Measurements from ENCODE around the gene IFITM10. TPM values are rescaled to one million over a fixed set of nuclear protein-coding genes. Genes with fewer than 3 reads are reported as not detected.

The IFITM10 gene
- total and polyA plus RNA-seq, 10 of the 15 experiments (the other 5 are each of a cell fraction or from before 2014, with no cell fraction given) = 0.04 to 0.27 TPM; not detected in 8

- no peak for ATAC-seq
- Histone ChIP-seq H3K4me2 (ENCODE audit: control insufficient read depth, insufficient read depth) (no peak within 1 kb of the TSS), H2AFZ (ENCODE audit: control insufficient read depth, low read depth, low read length) (no peak within 1 kb of the TSS), H3K79me2 (ENCODE audit: control insufficient read depth, insufficient read depth, low read length) (no peaks in the 10 kb centered on the region), H3K9me3 (replicated peaks; ENCODE audit: control insufficient read depth, insufficient read depth, low read length) (no peaks in the 10 kb centered on the region), H4K20me1 (ENCODE audit: control insufficient read depth, insufficient read depth) (no peaks in the 10 kb centered on the region; the same call in 1 of the 2 replicates), H3K9ac (ENCODE audit: control insufficient read depth, insufficient read depth, low read length) (no peak within 1 kb of the TSS), H3K27ac (ENCODE audit: control insufficient read depth, insufficient read depth) (no peak within 1 kb of the TSS), H3K4me1 (ENCODE audit: control insufficient read depth, insufficient read depth, low read length) (no peaks in the 10 kb centered on the region), H3K27me3 (replicated peaks in 1 of 2; ENCODE audit: control insufficient read depth in 2 of 2, insufficient read depth in 2 of 2, low read length in 1 of 2) (no peaks in the 10 kb centered on the region), H3K4me3 (no peak within 1 kb of the TSS), H3K36me3 (ENCODE audit: control insufficient read depth in 2 of 2, insufficient read depth in 2 of 2, low read length in 1 of 2) (no peaks in the 10 kb centered on the region)
- RAD21 ChIA-PET (ENCODE audit: unreplicated experiment) = interaction anchor here (1.8 kb wide), 1 partner anchor 136 kb away, joined by 6 read pairs; no protein-coding TSS in a partner anchor
- CTCF ChIA-PET = interaction anchor here (1.0 to 2.2 kb wide), 2 partner anchors 11 to 136 kb away, joined by 3 to 6 read pairs; no protein-coding TSS in a partner anchor
- BruUV-seq (replicated peaks) = no TSS peak
- WGBS (ENCODE audit: insufficient coverage, insufficient replicate concordance, low lambda C conversion rate, missing lambda C conversion rate) = 14% methylated on average over 11 of the region's 11 CpGs
- intact Hi-C loops (cut with micrococcal nuclease; ENCODE audit: unreplicated experiment) (no loop called here), in situ Hi-C loops (cut with MboI) (loop anchor here (5.0 kb wide), 2 partner anchors 125 to 455 kb away; no protein-coding TSS in a partner anchor)
- DNase-seq (ENCODE audit: low read depth, low spot score) = no peak
- no peak for FAIRE-seq
- SMC1A ChIA-PET (ENCODE audit: uncharacterized antibody, unreplicated experiment) = no interaction called here
- POLR2A ChIA-PET = no interaction called here
- TF ChIP-seq CEBPB (IDR thresholded peaks at IDR 0.05; ENCODE audit: borderline replicate concordance in 1 of 2, low read depth in 2 of 2, low read length in 2 of 2) (no peak), NFYA (IDR thresholded peaks at IDR 0.05; ENCODE audit: borderline replicate concordance, low read depth, low read length) (no peak), E2F8 (IDR thresholded peaks at IDR 0.05; ENCODE audit: low read depth, partially characterized antibody) (no peak), MEF2A (IDR thresholded peaks at IDR 0.05; ENCODE audit: insufficient read depth, low read depth, low read length) (no peak), PAX5 (IDR thresholded peaks at IDR 0.05; ENCODE audit: borderline replicate concordance, low read depth, low read length) (no peak), ELK1 (IDR thresholded peaks at IDR 0.05; ENCODE audit: low read depth, low read length) (no peak), POLR2AphosphoS5 (IDR thresholded peaks at IDR 0.05; ENCODE audit: low read length) (no peak), TCF3 (IDR thresholded peaks at IDR 0.05; ENCODE audit: borderline replicate concordance, insufficient read depth, low read depth, low read length) (no peak), NKRF (conservative IDR thresholded peaks at IDR 0.05) (no peak), KLF5 (IDR thresholded peaks at IDR 0.05; ENCODE audit: partially characterized antibody) (no peak), SIN3A (IDR thresholded peaks at IDR 0.05; ENCODE audit: low read depth, low read length) (no peak), CHD2 (IDR thresholded peaks at IDR 0.05; ENCODE audit: borderline replicate concordance, low read depth, low read length) (no peak), IKZF2 (IDR thresholded peaks at IDR 0.05) (no peak)
- TF ChIP-seq, protein P1, sequence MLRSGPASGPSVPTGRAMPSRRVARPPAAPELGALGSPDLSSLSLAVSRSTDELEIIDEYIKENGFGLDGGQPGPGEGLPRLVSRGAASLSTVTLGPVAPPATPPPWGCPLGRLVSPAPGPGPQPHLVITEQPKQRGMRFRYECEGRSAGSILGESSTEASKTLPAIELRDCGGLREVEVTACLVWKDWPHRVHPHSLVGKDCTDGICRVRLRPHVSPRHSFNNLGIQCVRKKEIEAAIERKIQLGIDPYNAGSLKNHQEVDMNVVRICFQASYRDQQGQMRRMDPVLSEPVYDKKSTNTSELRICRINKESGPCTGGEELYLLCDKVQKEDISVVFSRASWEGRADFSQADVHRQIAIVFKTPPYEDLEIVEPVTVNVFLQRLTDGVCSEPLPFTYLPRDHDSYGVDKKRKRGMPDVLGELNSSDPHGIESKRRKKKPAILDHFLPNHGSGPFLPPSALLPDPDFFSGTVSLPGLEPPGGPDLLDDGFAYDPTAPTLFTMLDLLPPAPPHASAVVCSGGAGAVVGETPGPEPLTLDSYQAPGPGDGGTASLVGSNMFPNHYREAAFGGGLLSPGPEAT (IDR thresholded peaks at IDR 0.05; ENCODE audit: low read depth) = no peak
Observed at GRCh38 chr11:1696608-1697570, 53.5 kb downstream of the IFITM10 start, which contains the start of gene KRTAP5-6. Gene KRTAP5-6 (plus strand): TSS chr11:1697195. CDS start chr11:1697246, 51 bp downstream.

Measured in GM12878 (cell line).